MV-4-11 (cell line): ENCODE results near the gene PCDHGC3.

Experiments used
- DNase-seq: peaks from one replicate; lab custom pipeline; 2025; lab: John Stamatoyannopoulos, UW

The PCDHGC3 gene

GRCh38 chr5:141485321-141486055, 9.7 kb downstream of the PCDHGC3 start:
- no peak for DNase-seq

DNA sequence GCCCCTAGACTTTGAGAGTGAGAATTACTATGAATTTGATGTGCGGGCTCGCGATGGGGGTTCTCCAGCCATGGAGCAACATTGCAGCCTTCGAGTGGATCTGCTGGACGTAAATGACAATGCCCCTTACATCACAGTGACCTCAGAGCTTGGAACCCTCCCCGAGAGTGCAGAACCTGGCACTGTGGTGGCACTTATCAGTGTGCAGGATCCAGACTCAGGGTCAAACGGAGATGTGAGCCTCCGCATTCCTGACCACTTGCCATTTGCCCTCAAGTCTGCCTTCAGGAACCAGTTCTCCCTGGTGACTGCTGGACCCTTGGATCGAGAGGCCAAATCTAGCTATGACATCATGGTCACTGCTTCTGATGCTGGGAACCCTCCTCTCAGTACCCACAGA, 10.3 kb downstream of the PCDHGC3 start:
- DNase-seq: no peak

- no peak for DNase-seq
These were observed 11.4 kb downstream of the PCDHGC3 start for GRCh38 chr5:141487131-141487530.

- DNase-seq: no peak
These were observed 13.1 kb downstream of the PCDHGC3 start, which contains the start of gene PCDHGC5 for GRCh38 chr5:141488591-141489561. Gene PCDHGC5 (plus strand): TSS chr5:141489081. CDS start chr5:141489241, 160 bp downstream.

- DNase-seq: no peak
These were observed 14.1 kb downstream of the PCDHGC3 start for GRCh38 chr5:141489841-141490240.

- DNase-seq: no peak
These were observed 14.5 kb downstream of the PCDHGC3 start for GRCh38 chr5:141490271-141490670.

DNA sequence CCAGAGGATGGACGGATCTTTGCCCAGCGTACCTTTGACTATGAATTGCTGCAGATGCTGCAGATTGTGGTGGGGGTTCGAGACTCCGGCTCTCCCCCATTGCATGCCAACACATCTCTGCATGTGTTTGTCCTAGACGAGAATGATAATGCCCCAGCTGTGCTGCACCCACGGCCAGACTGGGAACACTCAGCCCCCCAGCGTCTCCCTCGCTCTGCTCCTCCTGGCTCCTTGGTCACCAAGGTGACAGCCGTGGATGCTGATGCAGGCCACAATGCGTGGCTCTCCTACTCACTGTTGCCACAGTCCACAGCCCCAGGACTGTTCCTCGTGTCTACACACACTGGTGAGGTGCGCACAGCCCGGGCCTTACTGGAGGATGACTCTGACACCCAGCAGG, 15.0 kb downstream of the PCDHGC3 start:
- DNase-seq: no peak

GRCh38 chr5:141491323-141492167, 15.8 kb downstream of the PCDHGC3 start:
- no peak for DNase-seq

DNA sequence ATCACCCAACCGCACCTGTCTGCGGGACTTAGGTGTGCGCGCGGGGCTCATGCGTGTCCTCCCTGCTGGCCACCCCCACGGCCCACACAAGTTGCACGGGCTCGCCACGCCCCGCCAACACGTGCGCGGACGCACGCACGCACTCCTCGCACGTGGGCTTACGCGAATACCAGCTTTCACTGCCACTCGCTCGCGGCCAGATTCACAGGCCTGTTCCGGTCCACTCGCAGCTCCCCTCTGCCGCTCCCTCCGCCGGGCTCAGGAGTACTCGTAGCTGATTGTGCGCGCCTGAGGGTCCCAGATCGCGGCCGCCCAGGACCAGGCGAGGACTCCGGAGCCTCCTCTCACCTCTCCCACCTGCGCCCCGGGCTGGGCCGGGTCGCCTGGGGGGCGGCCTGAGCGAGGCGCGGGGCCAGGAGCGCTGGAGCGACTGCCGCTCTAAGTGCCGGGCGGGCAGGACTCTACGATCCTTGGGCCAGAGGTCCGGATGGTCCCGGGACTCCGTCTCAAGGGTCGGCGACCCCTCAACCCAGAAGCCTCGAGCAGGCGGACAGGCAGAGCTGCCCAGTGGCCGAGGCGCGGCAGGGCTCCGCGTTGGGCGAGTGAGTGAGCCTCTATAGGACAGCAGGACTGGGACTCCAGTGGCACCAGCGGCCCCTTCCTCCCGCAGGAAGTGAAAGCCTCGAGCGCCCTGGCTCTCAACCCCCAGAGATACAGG, 16.6 kb downstream of the PCDHGC3 start:
- DNase-seq: no peak

- DNase-seq: no peak
These were observed 18.0 kb downstream of the PCDHGC3 start for GRCh38 chr5:141493500-141494422.

DNA sequence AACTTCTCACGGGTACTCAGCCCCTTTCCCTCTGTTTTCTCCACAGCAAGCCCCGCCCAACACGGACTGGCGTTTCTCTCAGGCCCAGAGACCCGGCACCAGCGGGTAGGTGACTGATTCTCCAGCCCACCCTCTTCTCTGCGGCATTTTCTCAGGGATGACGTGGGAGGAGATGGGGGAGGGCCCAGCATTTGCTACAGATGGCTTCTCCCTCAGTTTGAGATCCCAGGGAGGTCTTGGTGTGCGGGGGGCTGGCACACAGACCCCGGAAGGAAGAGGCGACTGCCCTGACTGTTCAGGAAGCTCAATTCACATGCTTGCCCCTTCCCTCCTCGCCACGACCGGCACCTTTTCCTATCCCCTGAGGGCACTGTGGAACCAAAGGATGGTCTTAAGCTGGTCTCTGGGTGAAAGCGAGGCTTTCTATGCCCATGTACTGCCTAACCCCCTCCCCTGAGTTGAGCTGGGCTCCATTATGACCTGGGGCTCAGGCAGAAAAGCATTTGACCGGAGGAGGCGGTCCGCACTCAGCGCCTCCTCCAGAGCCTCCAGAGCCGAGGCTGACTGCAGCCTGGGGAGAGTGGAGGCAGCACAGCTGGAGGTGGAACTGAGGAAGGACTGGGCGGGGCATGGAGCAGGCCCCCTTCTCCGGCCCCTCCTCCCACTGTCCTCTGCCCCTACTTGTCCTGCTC, 19.1 kb downstream of the PCDHGC3 start:
- no peak for DNase-seq

- DNase-seq: no peak
These were observed 19.7 kb downstream of the PCDHGC3 start for GRCh38 chr5:141495453-141495811.

DNA sequence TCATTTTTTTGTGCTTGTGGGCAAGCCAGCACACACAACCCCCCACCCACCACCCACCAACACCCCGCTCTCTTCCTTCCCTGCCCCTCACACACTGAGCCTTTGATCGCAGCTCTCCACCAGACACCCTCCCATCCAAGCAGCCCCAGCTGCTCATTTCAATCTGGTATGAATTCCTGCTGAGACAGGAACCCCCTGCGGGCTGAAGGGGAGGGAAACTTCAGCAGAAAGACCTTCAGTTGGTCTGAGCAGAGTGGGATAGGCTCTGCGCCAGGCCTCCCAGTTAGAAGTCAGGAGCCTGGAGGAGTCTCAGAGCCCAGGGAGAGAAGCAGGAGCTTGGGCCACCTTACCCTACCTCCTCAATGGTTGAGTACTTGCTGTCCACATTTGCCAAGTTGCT, 20.3 kb downstream of the PCDHGC3 start:
- no peak for DNase-seq

DNA sequence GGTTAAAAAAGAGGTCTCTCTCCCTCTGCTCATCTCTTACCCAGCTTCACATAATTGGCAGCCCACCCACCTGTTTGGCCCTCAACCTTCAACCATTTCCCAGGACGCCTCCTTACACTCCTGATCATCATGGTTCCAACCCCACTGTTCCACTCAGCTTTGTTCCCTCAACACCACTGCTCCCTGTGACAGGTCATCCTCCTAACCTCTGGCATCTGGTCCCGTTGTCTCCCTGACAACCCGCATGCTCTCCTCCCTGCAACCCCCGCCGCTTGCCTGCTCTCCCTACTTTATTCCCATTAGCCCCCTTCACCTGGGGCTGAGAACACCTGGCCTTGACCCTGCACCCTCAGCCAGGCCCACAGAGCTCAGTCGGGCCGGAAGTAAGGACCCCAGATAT, 26.0 kb downstream of the PCDHGC3 start:
- DNase-seq: no peak

- no peak for DNase-seq
These were observed 27.9 kb downstream of the PCDHGC3 start for GRCh38 chr5:141503681-141504080.

GRCh38 chr5:141504216-141504615, 28.4 kb downstream of the PCDHGC3 start:
- no peak for DNase-seq

- no peak for DNase-seq
These were observed 30.8 kb downstream of the PCDHGC3 start for GRCh38 chr5:141506381-141507155.

GRCh38 chr5:141507387-141508091, 31.8 kb downstream of the PCDHGC3 start:
- peak; percentile 96 for DNase-seq
